T-helper 1 cell treated with Interleukin-12 subunit alpha and Interleukin-12 subunit beta and Interleukin-4 antibody, amounts not matched to agents 30 μg/mL and 1 μg/mL, for 36 hours (primary cell): ENCODE measurements around the gene PNN.
"Not testable (repeated sequence)": the region's sequence is repeated elsewhere in the genome, so short reads cannot be mapped to it uniquely, and the experiment has no call there.

Experiments
- H3K27ac Mint-ChIP-seq: one replicate; pipeline ENCODE4 v1.8.0; 2021; ENCODE audit warnings: mild to moderate bottlenecking, mixed read lengths
- H3K27me3 Mint-ChIP-seq: one replicate; pipeline ENCODE4 v1.8.0; 2021; ENCODE audit warnings: low read depth, mixed read lengths
- H3K36me3 Mint-ChIP-seq: one replicate; pipeline ENCODE4 v1.8.0; 2021; ENCODE audit warnings: low read depth, mixed read lengths
- H3K4me1 Mint-ChIP-seq: one replicate; pipeline ENCODE4 v1.8.0; 2021; ENCODE audit warnings: low read depth, mixed read lengths
- H3K4me3 Mint-ChIP-seq: one replicate; pipeline ENCODE4 v1.8.0; 2021; ENCODE audit warnings: mild to moderate bottlenecking, moderate library complexity, mixed read lengths
- H3K9me3 Mint-ChIP-seq: one replicate; pipeline ENCODE4 v1.8.0; 2021; ENCODE audit warnings: mixed read lengths

PNN gene

GRCh38 chr14:39203659-39204606, 28.9 kb downstream of the PNN start:
- Mint-ChIP-seq H3K27ac (no peak overlapping the region), H3K36me3 (peaks cover 1% of the 10 kb centered on the region), H3K4me1 (peaks cover 25% of the 10 kb centered on the region), H3K4me3 (no peak overlapping the region), H3K27me3 (no peaks in the 10 kb centered on the region), H3K9me3 (peaks cover 4% of the 10 kb centered on the region)

- not testable (repeated sequence) for H3K36me3 Mint-ChIP-seq
- peak overlapping the region; percentile 47 for H3K27ac Mint-ChIP-seq
These were observed 32.4 kb downstream of the PNN start for GRCh38 chr14:39207430-39207829.

GRCh38 chr14:39211109-39211741, 36.2 kb downstream of the PNN start:
- no peak overlapping the region for H3K27ac Mint-ChIP-seq
- no peaks in the 10 kb centered on the region for H3K27me3 Mint-ChIP-seq
- H3K9me3 Mint-ChIP-seq, result peaks cover 4% of the 10 kb centered on the region
- H3K36me3 Mint-ChIP-seq, result peaks cover 1% of the 10 kb centered on the region
- no peak overlapping the region for H3K4me3 Mint-ChIP-seq
- H3K4me1 Mint-ChIP-seq, result peaks cover 17% of the 10 kb centered on the region

More at GRCh38 chr14:39207430-39207829, 32.4 kb downstream of the PNN start:
- H3K4me1 Mint-ChIP-seq, result peaks cover 25% of the 10 kb centered on the region
- peak overlapping the region; percentile 27 for H3K4me3 Mint-ChIP-seq
- not testable (repeated sequence) for H3K9me3 Mint-ChIP-seq, H3K27me3 Mint-ChIP-seq

GRCh38 chr14:39212034-39212433, 37.0 kb downstream of the PNN start:
- Mint-ChIP-seq H3K27ac (no peak overlapping the region), H3K36me3 (peaks cover 1% of the 10 kb centered on the region), H3K4me3 (no peak overlapping the region), H3K27me3 (no peaks in the 10 kb centered on the region), H3K9me3 (no peaks in the 10 kb centered on the region), H3K4me1 (peaks cover 12% of the 10 kb centered on the region)

- H3K36me3 Mint-ChIP-seq, result no peaks in the 10 kb centered on the region
- H3K9me3 Mint-ChIP-seq, result no peaks in the 10 kb centered on the region
- H3K4me1 Mint-ChIP-seq, result peaks cover 10% of the 10 kb centered on the region
- no peaks in the 10 kb centered on the region for H3K27me3 Mint-ChIP-seq
- H3K27ac Mint-ChIP-seq, result no peak overlapping the region
- no peak overlapping the region for H3K4me3 Mint-ChIP-seq
These were observed 37.6 kb downstream of the PNN start for GRCh38 chr14:39212693-39213092.

GRCh38 chr14:39217214-39217879, 42.3 kb downstream of the PNN start:
- Mint-ChIP-seq H3K36me3 (no peaks in the 10 kb centered on the region), H3K4me1 (peaks cover 8% of the 10 kb centered on the region), H3K9me3 (no peaks in the 10 kb centered on the region), H3K4me3 (no peak overlapping the region), H3K27me3 (no peaks in the 10 kb centered on the region), H3K27ac (no peak overlapping the region)

GRCh38 chr14:39218171-39218769, 43.2 kb downstream of the PNN start:
- Mint-ChIP-seq H3K4me3 (no peak overlapping the region), H3K27ac (no peak overlapping the region), H3K9me3 (no peaks in the 10 kb centered on the region)

GRCh38 chr14:39219075-39219499, 44.0 kb downstream of the PNN start:
- no peaks in the 10 kb centered on the region for H3K9me3 Mint-ChIP-seq
- no peak overlapping the region for H3K27ac Mint-ChIP-seq
- no peaks in the 10 kb centered on the region for H3K36me3 Mint-ChIP-seq
- peaks cover 3% of the 10 kb centered on the region for H3K27me3 Mint-ChIP-seq
- peaks cover 8% of the 10 kb centered on the region for H3K4me1 Mint-ChIP-seq
- H3K4me3 Mint-ChIP-seq, result no peak overlapping the region

More at GRCh38 chr14:39218171-39218769, 43.2 kb downstream of the PNN start:
- Mint-ChIP-seq H3K4me1 (peaks cover 8% of the 10 kb centered on the region), H3K36me3 (no peaks in the 10 kb centered on the region), H3K27me3 (no peaks in the 10 kb centered on the region)

GRCh38 chr14:39220473-39220872, 45.4 kb downstream of the PNN start:
- not testable (repeated sequence) for H3K27ac Mint-ChIP-seq, H3K4me3 Mint-ChIP-seq, H3K9me3 Mint-ChIP-seq, H3K27me3 Mint-ChIP-seq, H3K36me3 Mint-ChIP-seq
- H3K4me1 Mint-ChIP-seq, result peaks cover 10% of the 10 kb centered on the region

- H3K27me3 Mint-ChIP-seq, result peaks cover 4% of the 10 kb centered on the region
- peaks cover 6% of the 10 kb centered on the region for H3K9me3 Mint-ChIP-seq
- peaks cover 39% of the 10 kb centered on the region for H3K4me1 Mint-ChIP-seq
- H3K27ac Mint-ChIP-seq, result peak overlapping the region; percentile 96
- no peak overlapping the region for H3K4me3 Mint-ChIP-seq
- peaks cover 6% of the 10 kb centered on the region for H3K36me3 Mint-ChIP-seq
These were observed 53.0 kb downstream of the PNN start for GRCh38 chr14:39228044-39228443.

GRCh38 chr14:39228509-39229221, 53.6 kb downstream of the PNN start:
- Mint-ChIP-seq H3K4me3 (peak overlapping the region; percentile 46), H3K27ac (peak overlapping the region; percentile 96), H3K36me3 (peaks cover 6% of the 10 kb centered on the region)

GRCh38 chr14:39229222-39229543, 54.1 kb downstream of the PNN start:
- Mint-ChIP-seq H3K4me1 (peaks cover 45% of the 10 kb centered on the region), H3K27ac (peak overlapping the region; percentile 96), H3K9me3 (peaks cover 6% of the 10 kb centered on the region), H3K4me3 (no peak overlapping the region), H3K27me3 (peaks cover under 1% of the 10 kb centered on the region), H3K36me3 (peaks cover 6% of the 10 kb centered on the region)

More at GRCh38 chr14:39228509-39229221, 53.6 kb downstream of the PNN start:
- H3K4me1 Mint-ChIP-seq, result peaks cover 42% of the 10 kb centered on the region
- peaks cover 4% of the 10 kb centered on the region for H3K27me3 Mint-ChIP-seq
- peaks cover 6% of the 10 kb centered on the region for H3K9me3 Mint-ChIP-seq

GRCh38 chr14:39229601-39230110, 54.6 kb downstream of the PNN start:
- H3K27me3 Mint-ChIP-seq, result no peaks in the 10 kb centered on the region
- peak overlapping the region; percentile 33 for H3K4me3 Mint-ChIP-seq
- peaks cover 6% of the 10 kb centered on the region for H3K36me3 Mint-ChIP-seq
- H3K9me3 Mint-ChIP-seq, result peaks cover 6% of the 10 kb centered on the region
- peaks cover 45% of the 10 kb centered on the region for H3K4me1 Mint-ChIP-seq
- peak overlapping the region; percentile 96 for H3K27ac Mint-ChIP-seq
